Mesothelial cell of epicardium (in vitro differentiated cells): ENCODE results near the gene MAP2K3. TPM values are rescaled to one million over a fixed set of nuclear protein-coding genes. Genes with fewer than 3 reads are reported as not detected.

Source experiments
- DNase-seq, 2 experiments: peaks; one replicate each; pipeline ENCODE4 v3.0.0; 2021; ENCODE audit warnings: low spot score in 2 of 2; ENCODE audit not compliant: unreplicated experiment in 2 of 2
- H3K27ac Mint-ChIP-seq: 2 replicates; pipeline ENCODE4 v1.8.0; 2021; ENCODE audit warnings: mixed read lengths
- H3K27me3 Mint-ChIP-seq: 2 replicates; pipeline ENCODE4 v1.8.0; 2021; ENCODE audit warnings: low read depth, mixed read lengths
- H3K36me3 Mint-ChIP-seq: 2 replicates; pipeline ENCODE4 v1.8.0; 2021; ENCODE audit warnings: mixed read lengths
- H3K4me1 Mint-ChIP-seq: 2 replicates; pipeline ENCODE4 v1.8.0; 2021; ENCODE audit warnings: mixed read lengths
- H3K4me3 Mint-ChIP-seq: 2 replicates; pipeline ENCODE4 v1.8.0; 2021; ENCODE audit warnings: mild to moderate bottlenecking, moderate library complexity, mixed read lengths
- H3K9me3 Mint-ChIP-seq: 2 replicates; pipeline ENCODE4 v1.8.0; 2021; ENCODE audit warnings: mixed read lengths
- total RNA-seq: library from RNA; stranded (reverse); gene quantifications from 3 replicates; pipeline ENCODE4 v1.2.1, GENCODE V29; 2021
- TF ChIP-seq, protein P1 (sequence below): fragments of 200-600 bp; sonication (generic); IDR thresholded peaks from one replicate; pipeline ENCODE4 v1.5.0; 2021; ENCODE audit warnings: antibody characterized with exemption; ENCODE audit not compliant: unreplicated experiment

MAP2K3 gene
- total RNA-seq, 1 donor from 2014 or later = 26.8 TPM

DNA sequence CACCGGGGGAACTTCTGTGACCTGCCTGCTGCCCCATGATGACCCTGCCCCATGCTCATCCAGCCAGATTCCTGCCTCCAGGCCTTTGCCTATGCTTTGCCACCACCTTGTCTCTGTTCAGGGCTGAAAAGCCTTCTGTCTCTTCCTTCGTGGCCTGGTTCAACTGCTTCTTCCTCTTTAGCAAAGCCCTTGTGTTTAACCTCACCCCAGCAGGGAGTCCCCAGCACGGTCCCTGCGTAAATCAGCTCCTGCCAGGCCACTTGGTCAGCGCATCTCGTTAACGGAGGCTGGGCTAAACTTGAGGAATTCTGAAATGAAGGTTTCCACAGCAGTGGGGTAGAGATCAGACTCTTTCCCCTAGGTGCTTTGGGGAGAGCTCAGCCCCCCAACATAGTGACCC is 75.5 kb downstream of the MAP2K3 start:
- Mint-ChIP-seq H3K4me1 (no peaks in the 10 kb centered on the region), H3K9me3 (no peaks in the 10 kb centered on the region), H3K27me3 (peaks cover 2% of the 10 kb centered on the region), H3K36me3 (no peaks in the 10 kb centered on the region), H3K27ac (no peak overlapping the region), H3K4me3 (no peak overlapping the region)
- no peak for DNase-seq
- TF ChIP-seq, protein P1, sequence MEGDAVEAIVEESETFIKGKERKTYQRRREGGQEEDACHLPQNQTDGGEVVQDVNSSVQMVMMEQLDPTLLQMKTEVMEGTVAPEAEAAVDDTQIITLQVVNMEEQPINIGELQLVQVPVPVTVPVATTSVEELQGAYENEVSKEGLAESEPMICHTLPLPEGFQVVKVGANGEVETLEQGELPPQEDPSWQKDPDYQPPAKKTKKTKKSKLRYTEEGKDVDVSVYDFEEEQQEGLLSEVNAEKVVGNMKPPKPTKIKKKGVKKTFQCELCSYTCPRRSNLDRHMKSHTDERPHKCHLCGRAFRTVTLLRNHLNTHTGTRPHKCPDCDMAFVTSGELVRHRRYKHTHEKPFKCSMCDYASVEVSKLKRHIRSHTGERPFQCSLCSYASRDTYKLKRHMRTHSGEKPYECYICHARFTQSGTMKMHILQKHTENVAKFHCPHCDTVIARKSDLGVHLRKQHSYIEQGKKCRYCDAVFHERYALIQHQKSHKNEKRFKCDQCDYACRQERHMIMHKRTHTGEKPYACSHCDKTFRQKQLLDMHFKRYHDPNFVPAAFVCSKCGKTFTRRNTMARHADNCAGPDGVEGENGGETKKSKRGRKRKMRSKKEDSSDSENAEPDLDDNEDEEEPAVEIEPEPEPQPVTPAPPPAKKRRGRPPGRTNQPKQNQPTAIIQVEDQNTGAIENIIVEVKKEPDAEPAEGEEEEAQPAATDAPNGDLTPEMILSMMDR = no peak

DNA sequence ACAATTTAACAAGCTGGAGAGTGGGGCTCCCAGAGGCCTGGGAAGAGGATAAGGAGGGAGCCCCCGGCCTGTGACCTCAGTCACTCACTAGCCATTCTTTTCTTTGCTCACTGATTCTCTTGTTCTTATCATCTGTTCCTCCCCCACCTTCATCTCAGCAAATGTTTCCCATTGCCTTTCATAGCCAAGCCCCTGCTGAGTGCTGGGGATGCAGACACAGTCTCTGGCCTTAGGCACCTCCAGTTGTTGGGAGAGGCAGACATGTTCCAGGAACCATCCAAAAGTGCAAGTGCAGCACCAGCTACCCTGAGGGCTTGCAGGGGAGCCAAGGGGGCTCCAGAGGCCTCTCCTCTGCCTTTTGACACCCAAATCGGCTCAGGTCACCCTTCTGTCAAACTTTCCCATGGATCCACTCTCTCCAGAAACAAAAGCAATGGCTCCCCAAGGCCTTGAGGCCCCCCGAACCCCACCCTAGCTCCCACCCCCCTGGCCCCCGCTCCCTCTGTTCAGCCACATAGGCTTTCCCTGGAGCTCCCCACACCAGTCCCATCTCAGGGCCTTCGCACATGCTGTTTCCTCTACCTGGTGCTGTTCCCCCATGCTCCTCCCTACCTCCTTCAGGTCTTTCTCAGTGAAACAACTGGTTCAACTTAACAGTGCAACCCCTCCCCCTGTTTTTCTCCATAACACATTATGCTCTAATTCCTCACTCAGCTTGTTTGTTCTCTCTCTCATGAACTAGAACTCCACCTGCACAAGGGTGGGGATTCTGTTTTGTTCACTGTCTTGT is 76.7 kb downstream of the MAP2K3 start:
- H3K27me3 Mint-ChIP-seq = peaks cover 2% of the 10 kb centered on the region
- no peak overlapping the region for H3K4me3 Mint-ChIP-seq
- H3K27ac Mint-ChIP-seq = no peak overlapping the region
- H3K9me3 Mint-ChIP-seq = no peaks in the 10 kb centered on the region
- H3K36me3 Mint-ChIP-seq = no peaks in the 10 kb centered on the region
- no peaks in the 10 kb centered on the region for H3K4me1 Mint-ChIP-seq
- TF ChIP-seq, protein P1 = no peak
- DNase-seq = no peak

DNA sequence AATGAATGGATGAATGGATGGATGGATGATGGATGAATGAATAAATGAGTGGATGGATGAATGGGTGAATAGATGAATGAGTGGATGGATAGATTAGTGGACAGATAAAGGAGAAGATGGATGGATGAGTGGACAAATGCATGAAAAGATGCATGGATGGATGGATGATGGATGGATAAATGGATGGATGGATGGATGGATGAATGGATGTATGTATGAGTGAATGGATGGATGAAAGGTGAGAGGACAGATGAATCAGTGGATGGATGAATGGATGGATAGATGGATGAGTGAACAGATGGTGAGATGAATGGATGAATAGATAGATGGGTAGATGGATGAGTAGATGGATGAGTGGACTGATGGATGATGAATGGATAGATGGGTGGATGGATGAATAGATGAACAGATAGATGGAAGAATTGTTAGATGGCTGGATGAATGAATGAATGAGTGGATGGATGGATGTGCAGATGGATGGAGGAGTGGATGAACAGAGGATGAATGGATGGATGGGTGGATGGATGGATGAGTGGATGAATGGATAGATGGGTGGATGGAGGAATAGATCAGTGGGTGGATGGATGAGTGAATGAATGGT is 77.9 kb downstream of the MAP2K3 start:
- H3K4me3 Mint-ChIP-seq = no peak overlapping the region
- no peaks in the 10 kb centered on the region for H3K36me3 Mint-ChIP-seq
- peaks cover 7% of the 10 kb centered on the region for H3K27me3 Mint-ChIP-seq
- DNase-seq = no peak
- TF ChIP-seq, protein P1 = no peak
- no peak overlapping the region for H3K27ac Mint-ChIP-seq
- H3K4me1 Mint-ChIP-seq = no peaks in the 10 kb centered on the region
- no peaks in the 10 kb centered on the region for H3K9me3 Mint-ChIP-seq

DNA sequence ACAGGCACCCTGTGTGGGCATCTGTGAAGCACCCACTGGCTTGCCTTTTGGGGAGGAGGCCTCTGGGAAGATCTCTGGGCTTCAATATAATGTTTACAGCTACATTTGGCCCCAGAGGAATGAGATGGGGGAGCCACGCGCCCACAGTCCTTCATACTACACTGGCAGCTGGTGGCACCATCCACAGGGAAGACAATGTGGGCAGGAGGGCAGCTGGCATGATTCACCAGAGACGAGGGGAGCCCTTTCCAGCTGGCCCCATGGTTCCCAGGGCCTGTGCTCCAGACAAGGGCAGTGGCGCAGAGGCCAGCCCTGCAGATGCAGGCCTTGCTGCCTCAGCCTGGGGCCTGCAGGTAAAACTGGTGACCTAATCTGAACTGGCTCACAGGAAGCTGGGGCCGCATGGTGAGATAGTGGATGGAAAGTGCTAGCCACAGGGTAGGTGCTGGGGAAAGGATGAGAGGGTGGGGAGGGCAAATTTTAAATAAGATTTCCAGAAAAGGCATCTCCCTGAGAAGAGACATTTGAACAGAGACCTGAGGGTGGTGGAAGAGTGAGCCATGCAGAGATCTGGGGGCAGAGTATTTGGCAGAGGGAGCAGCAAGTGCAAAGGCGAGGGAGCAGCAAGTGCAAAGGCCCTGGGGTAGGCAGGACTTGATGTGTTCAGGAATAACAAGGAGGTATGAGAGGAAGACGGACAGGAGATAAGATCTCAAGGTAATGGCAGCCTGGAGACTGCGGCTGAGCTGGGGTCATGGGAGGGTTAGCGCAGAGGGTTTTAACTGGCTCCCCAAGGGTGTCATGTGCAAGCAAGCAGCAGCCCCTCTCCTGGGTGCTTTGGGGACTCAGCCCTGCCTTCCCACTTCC is 79.5 kb downstream of the MAP2K3 start:
- TF ChIP-seq, protein P1 = no peak
- no peak overlapping the region for H3K4me3 Mint-ChIP-seq
- peaks cover 14% of the 10 kb centered on the region for H3K27me3 Mint-ChIP-seq
- no peaks in the 10 kb centered on the region for H3K36me3 Mint-ChIP-seq
- no peaks in the 10 kb centered on the region for H3K4me1 Mint-ChIP-seq
- no peak overlapping the region for H3K27ac Mint-ChIP-seq
- no peak for DNase-seq
- no peaks in the 10 kb centered on the region for H3K9me3 Mint-ChIP-seq

Other genes with a start within 250 kb of the MAP2K3 start
- gene USP22, start 241.7 kb upstream of the MAP2K3 start, total RNA-seq = 333 to 348 TPM (median 347 TPM) in 3 replicates
- gene DHRS7B, start 157.7 kb upstream of the MAP2K3 start, total RNA-seq = 18.9 to 22.4 TPM (median 19.8 TPM) in 3 replicates
- gene TMEM11, start 70.5 kb upstream of the MAP2K3 start, total RNA-seq = 19.4 to 21.9 TPM (median 20.6 TPM) in 3 replicates
- 12.3 to 12.7 TPM (median 12.7 TPM) in 3 replicates for gene NATD1, start 31.3 kb upstream of the MAP2K3 start, total RNA-seq
- gene KCNJ12, start 91.6 kb downstream of the MAP2K3 start, total RNA-seq = 0.53 to 0.76 TPM (median 0.54 TPM) in 3 replicates